Measurements from ENCODE around the gene LDLRAD2.

DNA sequence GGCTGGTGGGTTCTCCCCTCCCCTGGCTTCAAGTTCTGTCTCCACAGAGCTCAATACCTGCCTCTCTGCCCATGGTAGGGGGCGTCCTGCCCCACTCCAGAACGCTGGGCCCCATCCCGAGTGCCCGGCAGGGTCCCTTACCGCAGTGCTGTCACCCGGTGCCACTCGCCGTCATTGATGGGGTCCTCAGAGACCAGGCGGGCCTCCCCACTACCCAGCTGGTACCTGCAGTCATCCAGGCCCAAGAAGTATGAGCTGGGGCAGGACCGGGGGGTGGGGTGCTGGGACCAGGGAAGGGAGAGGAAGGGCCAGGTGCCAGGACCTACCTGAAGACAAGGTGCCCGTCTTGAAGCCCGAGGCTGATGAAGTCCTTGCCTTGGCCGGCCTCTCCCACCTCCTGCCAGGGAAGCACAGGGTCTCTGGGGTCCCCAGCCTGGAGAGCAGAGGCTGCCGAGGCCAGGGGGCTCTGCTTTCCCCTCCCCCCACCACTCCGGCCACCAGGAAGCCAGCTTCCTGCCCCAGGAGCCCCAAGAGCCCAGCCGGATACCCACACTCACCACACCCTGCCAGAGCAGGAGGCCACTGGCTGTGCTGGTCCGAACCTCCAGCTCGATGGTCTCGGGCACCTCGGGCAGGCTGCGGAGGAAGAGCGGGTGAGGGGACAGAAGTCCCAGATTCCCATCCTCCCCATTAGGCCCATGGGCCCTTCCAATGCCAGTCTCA lies 12.1 kb downstream of the LDLRAD2 start:
- TF ChIP-seq, protein P1, sequence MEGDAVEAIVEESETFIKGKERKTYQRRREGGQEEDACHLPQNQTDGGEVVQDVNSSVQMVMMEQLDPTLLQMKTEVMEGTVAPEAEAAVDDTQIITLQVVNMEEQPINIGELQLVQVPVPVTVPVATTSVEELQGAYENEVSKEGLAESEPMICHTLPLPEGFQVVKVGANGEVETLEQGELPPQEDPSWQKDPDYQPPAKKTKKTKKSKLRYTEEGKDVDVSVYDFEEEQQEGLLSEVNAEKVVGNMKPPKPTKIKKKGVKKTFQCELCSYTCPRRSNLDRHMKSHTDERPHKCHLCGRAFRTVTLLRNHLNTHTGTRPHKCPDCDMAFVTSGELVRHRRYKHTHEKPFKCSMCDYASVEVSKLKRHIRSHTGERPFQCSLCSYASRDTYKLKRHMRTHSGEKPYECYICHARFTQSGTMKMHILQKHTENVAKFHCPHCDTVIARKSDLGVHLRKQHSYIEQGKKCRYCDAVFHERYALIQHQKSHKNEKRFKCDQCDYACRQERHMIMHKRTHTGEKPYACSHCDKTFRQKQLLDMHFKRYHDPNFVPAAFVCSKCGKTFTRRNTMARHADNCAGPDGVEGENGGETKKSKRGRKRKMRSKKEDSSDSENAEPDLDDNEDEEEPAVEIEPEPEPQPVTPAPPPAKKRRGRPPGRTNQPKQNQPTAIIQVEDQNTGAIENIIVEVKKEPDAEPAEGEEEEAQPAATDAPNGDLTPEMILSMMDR (conservative IDR thresholded peaks at IDR 0.05; ENCODE audit: low read depth, low read length): no peak
- TF ChIP-seq EZH2phosphoT487 (IDR thresholded peaks at IDR 0.05; ENCODE audit: borderline replicate concordance, low read length): no peak

Data from PC-3 (cell line).